ENCODE results near the gene EPS8L2. TPM values are rescaled to one million over a fixed set of nuclear protein-coding genes. Genes with fewer than 3 reads are reported as not detected.

Gene EPS8L2
- total RNA-seq, 1 donor from 2014 or later: 12.3 TPM

GRCh38 chr11:746289-747157 lies 40.5 kb downstream of the EPS8L2 start:
- intact Hi-C loops (cut with micrococcal nuclease): loop anchor here (1.0 to 5.0 kb wide), 2 partner anchors 51 kb away; partner anchors contain the start of genes DEAF1, SLC25A22 and TMEM80

- intact Hi-C loops (cut with micrococcal nuclease): loop anchor here (1.0 to 5.0 kb wide), 2 partner anchors 50 to 52 kb away; partner anchors contain the start of genes DEAF1, SLC25A22 and TMEM80
Observed at GRCh38 chr11:747158-748006, 41.4 kb downstream of the EPS8L2 start, which contains the start of gene TALDO1. TSS of gene TALDO1 (plus strand) at chr11:747464. CDS start at chr11:747482, 18 bp downstream.

GRCh38 chr11:748007-748359 lies 42.0 kb downstream of the EPS8L2 start:
- intact Hi-C loops (cut with micrococcal nuclease): loop anchor here (5.0 kb wide), 1 partner anchor 49 kb away; the partner anchor contains the start of gene SLC25A22

- intact Hi-C loops (cut with micrococcal nuclease): loop anchor here (5.0 kb wide), 1 partner anchor 48 kb away; the partner anchor contains the start of gene SLC25A22
Observed at GRCh38 chr11:749731-750130, 43.7 kb downstream of the EPS8L2 start.

GRCh38 chr11:760236-760635 lies 54.2 kb downstream of the EPS8L2 start:
- intact Hi-C loops (cut with micrococcal nuclease): no loop called here

GRCh38 chr11:761526-762108 lies 55.6 kb downstream of the EPS8L2 start:
- intact Hi-C loops (cut with micrococcal nuclease): no loop called here

GRCh38 chr11:762421-763072 lies 56.5 kb downstream of the EPS8L2 start:
- intact Hi-C loops (cut with micrococcal nuclease): no loop called here

- intact Hi-C loops (cut with micrococcal nuclease): no loop called here
Observed at GRCh38 chr11:763073-763463, 57.0 kb downstream of the EPS8L2 start.

GRCh38 chr11:763549-764321 lies 57.7 kb downstream of the EPS8L2 start:
- intact Hi-C loops (cut with micrococcal nuclease): no loop called here

- intact Hi-C loops (cut with micrococcal nuclease): loop anchor here (5.0 kb wide), 1 partner anchor 37 kb away; no protein-coding TSS in a partner anchor
Observed at GRCh38 chr11:764322-765024, 58.4 kb downstream of the EPS8L2 start.

- intact Hi-C loops (cut with micrococcal nuclease): loop anchor here (5.0 kb wide), 1 partner anchor 38 kb away; no protein-coding TSS in a partner anchor
Observed at GRCh38 chr11:765025-765801, 59.2 kb downstream of the EPS8L2 start.

- intact Hi-C loops (cut with micrococcal nuclease): loop anchor here (5.0 kb wide), 1 partner anchor 38 kb away; no protein-coding TSS in a partner anchor
Observed at GRCh38 chr11:765802-766091, 59.7 kb downstream of the EPS8L2 start.

- intact Hi-C loops (cut with micrococcal nuclease): loop anchor here (5.0 kb wide), 1 partner anchor 39 kb away; no protein-coding TSS in a partner anchor
Observed at GRCh38 chr11:766106-766935, 60.3 kb downstream of the EPS8L2 start.

GRCh38 chr11:766936-767210 lies 60.8 kb downstream of the EPS8L2 start:
- intact Hi-C loops (cut with micrococcal nuclease): loop anchor here (5.0 kb wide), 1 partner anchor 40 kb away; no protein-coding TSS in a partner anchor

GRCh38 chr11:767238-767637 lies 61.2 kb downstream of the EPS8L2 start:
- intact Hi-C loops (cut with micrococcal nuclease): loop anchor here (5.0 kb wide), 1 partner anchor 40 kb away; no protein-coding TSS in a partner anchor

- intact Hi-C loops (cut with micrococcal nuclease): loop anchor here (5.0 kb wide), 1 partner anchor 43 kb away; no protein-coding TSS in a partner anchor
Observed at GRCh38 chr11:769887-770641, 64.0 kb downstream of the EPS8L2 start.
